ENCODE results near the gene ZNF827. TPM values are rescaled to one million over a fixed set of nuclear protein-coding genes. Genes with fewer than 3 reads are reported as not detected.

ZNF827 gene
- polyA plus RNA-seq, 1 donor from 2014 or later = 12.1 TPM

DNA sequence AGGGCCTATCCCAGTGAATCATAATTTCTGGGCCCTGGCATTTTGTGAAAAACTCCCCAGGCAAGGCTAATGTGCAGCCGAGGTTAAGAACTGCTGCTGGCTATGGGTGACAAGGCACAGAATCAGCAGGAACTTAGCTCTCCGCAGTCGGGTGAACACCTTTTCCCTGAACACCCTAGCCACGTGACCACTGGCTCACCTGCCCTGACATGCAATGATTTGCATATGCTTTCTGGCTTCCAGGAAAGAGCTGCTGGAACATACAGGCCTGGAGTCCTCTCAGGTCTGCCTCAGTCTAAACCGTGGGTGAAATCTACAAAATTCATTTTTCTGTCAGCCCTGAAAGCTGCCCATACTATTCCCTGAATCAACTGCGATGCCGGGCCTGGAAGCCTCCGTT, 56.6 kb downstream of the ZNF827 start:
- no peaks in the 10 kb centered on the region for H3K27me3 ChIP-seq (ENCODE audit: insufficient read depth, low read depth, low read length)
- H3K9ac ChIP-seq (ENCODE audit: low read length) = no peak overlapping the region
- H3K36me3 ChIP-seq (ENCODE audit: insufficient read depth, low read length) = peaks cover 26% of the 10 kb centered on the region
- H3K9me2 ChIP-seq (ENCODE audit: insufficient read depth, low read length) = no peaks in the 10 kb centered on the region
- H3K27ac ChIP-seq (ENCODE audit: low read length) = no peak overlapping the region
- no peaks in the 10 kb centered on the region for H3F3A ChIP-seq (ENCODE audit: insufficient read depth, low read length, poor library complexity, severe bottlenecking)
- H3K4me3 ChIP-seq (ENCODE audit: low read length) = no peak overlapping the region
- peaks cover 12% of the 10 kb centered on the region for H3K79me2 ChIP-seq (replicated peaks; ENCODE audit: insufficient read depth, low read length)
- TF ChIP-seq MXI1 (conservative IDR thresholded peaks at IDR 0.05; ENCODE audit: poor library complexity, severe bottlenecking) (no peak), TAF1 (IDR thresholded peaks at IDR 0.05; ENCODE audit: low read depth) (no peak), SMC3 (conservative IDR thresholded peaks at IDR 0.05; ENCODE audit: poor library complexity) (no peak), RAD21 (conservative IDR thresholded peaks at IDR 0.05) (no peak), EP300 (conservative IDR thresholded peaks at IDR 0.05; ENCODE audit: poor library complexity, severe bottlenecking) (no peak), POLR2AphosphoS5 (IDR thresholded peaks at IDR 0.05) (no peak), EZH2 (IDR thresholded peaks at IDR 0.05; ENCODE audit: borderline replicate concordance, insufficient read depth, low read length, poor library complexity, severe bottlenecking) (no peak)
- TF ChIP-seq, protein P1, sequence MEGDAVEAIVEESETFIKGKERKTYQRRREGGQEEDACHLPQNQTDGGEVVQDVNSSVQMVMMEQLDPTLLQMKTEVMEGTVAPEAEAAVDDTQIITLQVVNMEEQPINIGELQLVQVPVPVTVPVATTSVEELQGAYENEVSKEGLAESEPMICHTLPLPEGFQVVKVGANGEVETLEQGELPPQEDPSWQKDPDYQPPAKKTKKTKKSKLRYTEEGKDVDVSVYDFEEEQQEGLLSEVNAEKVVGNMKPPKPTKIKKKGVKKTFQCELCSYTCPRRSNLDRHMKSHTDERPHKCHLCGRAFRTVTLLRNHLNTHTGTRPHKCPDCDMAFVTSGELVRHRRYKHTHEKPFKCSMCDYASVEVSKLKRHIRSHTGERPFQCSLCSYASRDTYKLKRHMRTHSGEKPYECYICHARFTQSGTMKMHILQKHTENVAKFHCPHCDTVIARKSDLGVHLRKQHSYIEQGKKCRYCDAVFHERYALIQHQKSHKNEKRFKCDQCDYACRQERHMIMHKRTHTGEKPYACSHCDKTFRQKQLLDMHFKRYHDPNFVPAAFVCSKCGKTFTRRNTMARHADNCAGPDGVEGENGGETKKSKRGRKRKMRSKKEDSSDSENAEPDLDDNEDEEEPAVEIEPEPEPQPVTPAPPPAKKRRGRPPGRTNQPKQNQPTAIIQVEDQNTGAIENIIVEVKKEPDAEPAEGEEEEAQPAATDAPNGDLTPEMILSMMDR (IDR thresholded peaks at IDR 0.05; ENCODE audit: poor library complexity, severe bottlenecking) = no peak
- TF ChIP-seq, protein P2, sequence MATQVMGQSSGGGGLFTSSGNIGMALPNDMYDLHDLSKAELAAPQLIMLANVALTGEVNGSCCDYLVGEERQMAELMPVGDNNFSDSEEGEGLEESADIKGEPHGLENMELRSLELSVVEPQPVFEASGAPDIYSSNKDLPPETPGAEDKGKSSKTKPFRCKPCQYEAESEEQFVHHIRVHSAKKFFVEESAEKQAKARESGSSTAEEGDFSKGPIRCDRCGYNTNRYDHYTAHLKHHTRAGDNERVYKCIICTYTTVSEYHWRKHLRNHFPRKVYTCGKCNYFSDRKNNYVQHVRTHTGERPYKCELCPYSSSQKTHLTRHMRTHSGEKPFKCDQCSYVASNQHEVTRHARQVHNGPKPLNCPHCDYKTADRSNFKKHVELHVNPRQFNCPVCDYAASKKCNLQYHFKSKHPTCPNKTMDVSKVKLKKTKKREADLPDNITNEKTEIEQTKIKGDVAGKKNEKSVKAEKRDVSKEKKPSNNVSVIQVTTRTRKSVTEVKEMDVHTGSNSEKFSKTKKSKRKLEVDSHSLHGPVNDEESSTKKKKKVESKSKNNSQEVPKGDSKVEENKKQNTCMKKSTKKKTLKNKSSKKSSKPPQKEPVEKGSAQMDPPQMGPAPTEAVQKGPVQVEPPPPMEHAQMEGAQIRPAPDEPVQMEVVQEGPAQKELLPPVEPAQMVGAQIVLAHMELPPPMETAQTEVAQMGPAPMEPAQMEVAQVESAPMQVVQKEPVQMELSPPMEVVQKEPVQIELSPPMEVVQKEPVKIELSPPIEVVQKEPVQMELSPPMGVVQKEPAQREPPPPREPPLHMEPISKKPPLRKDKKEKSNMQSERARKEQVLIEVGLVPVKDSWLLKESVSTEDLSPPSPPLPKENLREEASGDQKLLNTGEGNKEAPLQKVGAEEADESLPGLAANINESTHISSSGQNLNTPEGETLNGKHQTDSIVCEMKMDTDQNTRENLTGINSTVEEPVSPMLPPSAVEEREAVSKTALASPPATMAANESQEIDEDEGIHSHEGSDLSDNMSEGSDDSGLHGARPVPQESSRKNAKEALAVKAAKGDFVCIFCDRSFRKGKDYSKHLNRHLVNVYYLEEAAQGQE (IDR thresholded peaks at IDR 0.05; ENCODE audit: borderline replicate concordance) = no peak
- H3K9me3 ChIP-seq (ENCODE audit: low read length) = no peaks in the 10 kb centered on the region
- no peak overlapping the region for H3K4me2 ChIP-seq (ENCODE audit: low read length)
- no peak overlapping the region for H2AFZ ChIP-seq (ENCODE audit: low read depth, low read length)
- peaks cover 6% of the 10 kb centered on the region for H4K20me1 ChIP-seq (ENCODE audit: insufficient read depth)

DNA sequence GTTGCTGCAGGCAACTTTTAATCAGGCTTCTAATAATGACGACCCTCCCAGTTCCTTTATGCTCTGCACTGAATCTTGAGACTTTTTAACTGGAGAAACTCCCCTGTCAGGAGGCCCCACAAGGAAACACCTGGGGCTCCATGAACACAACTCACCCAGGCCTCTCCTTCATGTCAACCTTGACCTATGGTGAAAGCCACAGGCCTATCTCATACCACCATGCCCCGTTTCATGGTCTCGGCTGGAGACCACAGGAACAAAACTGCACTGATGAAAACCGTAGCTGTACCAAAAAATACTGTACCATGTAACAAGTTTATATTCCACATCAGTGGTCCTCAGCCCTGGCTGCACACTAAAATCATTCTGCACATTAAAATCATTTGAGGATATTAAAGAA, 57.0 kb downstream of the ZNF827 start:
- Histone ChIP-seq H3K9me3 (ENCODE audit: low read length) (no peaks in the 10 kb centered on the region), H3K27ac (ENCODE audit: low read length) (no peak overlapping the region), H3K9me2 (ENCODE audit: insufficient read depth, low read length) (no peaks in the 10 kb centered on the region), H3K36me3 (ENCODE audit: insufficient read depth, low read length) (peaks cover 26% of the 10 kb centered on the region), H3F3A (ENCODE audit: insufficient read depth, low read length, poor library complexity, severe bottlenecking) (no peaks in the 10 kb centered on the region), H2AFZ (ENCODE audit: low read depth, low read length) (no peak overlapping the region), H3K79me2 (replicated peaks; ENCODE audit: insufficient read depth, low read length) (peaks cover 12% of the 10 kb centered on the region), H3K27me3 (ENCODE audit: insufficient read depth, low read depth, low read length) (no peaks in the 10 kb centered on the region), H3K4me2 (ENCODE audit: low read length) (no peak overlapping the region), H3K4me3 (ENCODE audit: low read length) (no peak overlapping the region), H4K20me1 (ENCODE audit: insufficient read depth) (peaks cover 2% of the 10 kb centered on the region), H3K9ac (ENCODE audit: low read length) (no peak overlapping the region)
- TF ChIP-seq EP300 (conservative IDR thresholded peaks at IDR 0.05; ENCODE audit: poor library complexity, severe bottlenecking) (no peak), SMC3 (conservative IDR thresholded peaks at IDR 0.05; ENCODE audit: poor library complexity) (no peak), TAF1 (IDR thresholded peaks at IDR 0.05; ENCODE audit: low read depth) (no peak), POLR2AphosphoS5 (IDR thresholded peaks at IDR 0.05) (no peak), MXI1 (conservative IDR thresholded peaks at IDR 0.05; ENCODE audit: poor library complexity, severe bottlenecking) (no peak), RAD21 (conservative IDR thresholded peaks at IDR 0.05) (no peak), EZH2 (IDR thresholded peaks at IDR 0.05; ENCODE audit: borderline replicate concordance, insufficient read depth, low read length, poor library complexity, severe bottlenecking) (no peak)
- TF ChIP-seq, protein P2 (IDR thresholded peaks at IDR 0.05; ENCODE audit: borderline replicate concordance) = no peak
- TF ChIP-seq, protein P1 (IDR thresholded peaks at IDR 0.05; ENCODE audit: poor library complexity, severe bottlenecking) = no peak

Measured in neural cell (in vitro differentiated cells).